Neural cell (in vitro differentiated cells): ENCODE measurements around the gene ITLN2. TPM values are rescaled to one million over a fixed set of nuclear protein-coding genes. Genes with fewer than 3 reads are reported as not detected.

ENCODE experiments used
- H2AFZ ChIP-seq: fragments of 200-600, 300-800 bp; sonication (generic), shearing (Covaris generic); 2 replicates; pipeline ENCODE4 v1.6.0; 2014; ENCODE audit warnings: low read depth, mild to moderate bottlenecking, antibody characterized with exemption, low read length, moderate library complexity
- H3F3A ChIP-seq: fragments of 200-600 bp; shearing (Covaris generic); 2 replicates; pipeline ENCODE4 v1.6.1; 2016; ENCODE audit warnings: mild to moderate bottlenecking, moderate library complexity, mixed read lengths, antibody characterized with exemption, low read length; ENCODE audit not compliant: insufficient read depth, poor library complexity, severe bottlenecking
- H3K27ac ChIP-seq: fragments of 200-600, 300-800 bp; sonication (generic), shearing (Covaris generic); 2 replicates; pipeline ENCODE4 v1.5.1; 2014; ENCODE audit warnings: mild to moderate bottlenecking, low read length, moderate library complexity
- H3K27me3 ChIP-seq: fragments of 300-800, 200-600 bp; sonication (generic), shearing (Covaris generic); 2 replicates; pipeline ENCODE4 v1.6.0; 2014; ENCODE audit warnings: mild to moderate bottlenecking, low read depth, low read length, moderate library complexity; ENCODE audit not compliant: insufficient read depth
- H3K36me3 ChIP-seq: fragments of 300-800, 200-600 bp; sonication (generic), shearing (Covaris generic); 2 replicates; pipeline ENCODE4 v1.5.1; 2014; ENCODE audit warnings: mild to moderate bottlenecking, antibody characterized with exemption, low read length, moderate library complexity; ENCODE audit not compliant: insufficient read depth
- H3K4me2 ChIP-seq: fragments of 300-800, 200-600 bp; sonication (generic), shearing (Covaris generic); 2 replicates; pipeline ENCODE4 v1.6.0; 2014; ENCODE audit warnings: mild to moderate bottlenecking, low read length
- H3K4me3 ChIP-seq: fragments of 300-800, 200-600 bp; sonication (generic), shearing (Covaris generic); 2 replicates; pipeline ENCODE4 v1.5.1; 2014; ENCODE audit warnings: mild to moderate bottlenecking, low read length, moderate library complexity
- H3K79me2 ChIP-seq: fragments of 200-600 bp; shearing (Covaris generic); replicated peaks from 2 replicates; pipeline ENCODE4 v1.6.0; 2014; ENCODE audit warnings: mild to moderate bottlenecking, low read length, moderate library complexity; ENCODE audit not compliant: insufficient read depth
- H3K9ac ChIP-seq: fragments of 300-800, 200-600 bp; sonication (generic), shearing (Covaris generic); 2 replicates; pipeline ENCODE4 v1.6.1; 2016; ENCODE audit warnings: mild to moderate bottlenecking, low read length, mixed read lengths
- H3K9me2 ChIP-seq: fragments of 200-600 bp; shearing (Covaris generic); 2 replicates; pipeline ENCODE4 v1.6.1; 2016; ENCODE audit warnings: mild to moderate bottlenecking, low read length, mixed read lengths; ENCODE audit not compliant: insufficient read depth
- H3K9me3 ChIP-seq: fragments of 200-600, 300-800 bp; sonication (generic), shearing (Covaris generic); 2 replicates; pipeline ENCODE4 v1.6.1; 2016; ENCODE audit warnings: mild to moderate bottlenecking, mixed run types, low read length, moderate library complexity, mixed read lengths
- H4K20me1 ChIP-seq: fragments of 200-600 bp; shearing (Covaris generic); 2 replicates; pipeline ENCODE4 v1.6.1; 2016; ENCODE audit warnings: mild to moderate bottlenecking, mixed run types; ENCODE audit not compliant: insufficient read depth
- CTCF ChIP-seq: fragments of 450-650 bp; IDR thresholded peaks from 2 replicates; pipeline ENCODE4 v1.5.1; 2014; ENCODE audit warnings: antibody characterized with exemption, mild to moderate bottlenecking, moderate library complexity; ENCODE audit not compliant: poor library complexity, severe bottlenecking
- EP300 ChIP-seq: fragments of 450-650 bp; conservative IDR thresholded peaks from 2 replicates; pipeline ENCODE4 v1.6.1; 2014; ENCODE audit warnings: antibody characterized with exemption, mild to moderate bottlenecking, moderate library complexity; ENCODE audit not compliant: poor library complexity, severe bottlenecking
- EZH2 ChIP-seq: fragments of 200-600, 300-800 bp; shearing (Covaris generic), sonication (generic); IDR thresholded peaks from 2 replicates; pipeline ENCODE4 v1.6.1; 2014; ENCODE audit warnings: antibody characterized with exemption, low read length, borderline replicate concordance, mild to moderate bottlenecking; ENCODE audit not compliant: insufficient read depth, poor library complexity, severe bottlenecking
- MXI1 ChIP-seq: fragments of 450-650 bp; conservative IDR thresholded peaks from 2 replicates; pipeline ENCODE4 v1.6.1; 2014; ENCODE audit warnings: antibody characterized with exemption, mild to moderate bottlenecking; ENCODE audit not compliant: poor library complexity, severe bottlenecking
- POLR2AphosphoS5 ChIP-seq: IDR thresholded peaks from 2 replicates; pipeline ENCODE4 v1.6.1; 2012
- RAD21 ChIP-seq: fragments of 450-650 bp; conservative IDR thresholded peaks from 2 replicates; pipeline ENCODE4 v1.6.1; 2014; ENCODE audit warnings: antibody characterized with exemption, mild to moderate bottlenecking, moderate library complexity
- REST ChIP-seq: IDR thresholded peaks from 2 replicates; pipeline ENCODE4 v1.6.1; 2012; ENCODE audit warnings: borderline replicate concordance
- SMC3 ChIP-seq: fragments of 450-650 bp; conservative IDR thresholded peaks from 2 replicates; pipeline ENCODE4 v1.6.1; 2014; ENCODE audit warnings: antibody characterized with exemption, mild to moderate bottlenecking, moderate library complexity; ENCODE audit not compliant: poor library complexity
- TAF1 ChIP-seq: IDR thresholded peaks from 2 replicates; pipeline ENCODE4 v1.6.1; 2012; ENCODE audit warnings: low read depth
- polyA plus RNA-seq: library from polyadenylated mRNA; depleted of rRNA; stranded (reverse); fragments of >200 nt; gene quantifications from 2 replicates; pipeline ENCODE4 v1.2.3, GENCODE V29; 2014

The ITLN2 gene
- polyA plus RNA-seq, 1 donor from 2014 or later: not detected

DNA sequence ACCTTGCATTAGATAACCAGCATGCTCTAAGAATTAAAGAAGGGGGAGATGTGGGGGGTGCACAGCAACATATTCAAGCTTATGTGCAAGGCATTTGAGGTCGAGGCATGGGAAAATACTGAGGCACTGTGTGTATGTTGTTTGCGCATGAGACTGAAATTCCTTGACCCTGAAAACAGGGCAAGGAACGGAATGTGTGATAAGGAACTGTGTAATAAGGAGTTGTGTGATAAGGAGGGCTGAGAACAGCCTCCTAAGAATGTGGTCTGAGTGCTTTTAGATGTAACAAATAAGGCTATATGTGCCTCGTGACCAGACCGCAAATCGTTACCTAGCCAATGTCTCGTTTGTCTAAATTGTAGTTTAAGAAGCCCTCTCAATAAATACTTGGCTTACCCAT is 43.2 kb downstream of the ITLN2 start:
- Histone ChIP-seq H3K9me2 (no peaks in the 10 kb centered on the region), H3K36me3 (no peaks in the 10 kb centered on the region), H3K4me2 (no peak overlapping the region), H3K27ac (no peak overlapping the region), H3K27me3 (no peaks in the 10 kb centered on the region), H3K9ac (no peak overlapping the region), H3F3A (no peaks in the 10 kb centered on the region), H3K79me2 (no peaks in the 10 kb centered on the region), H3K9me3 (no peaks in the 10 kb centered on the region), H3K4me3 (no peak overlapping the region), H4K20me1 (no peaks in the 10 kb centered on the region), H2AFZ (no peak overlapping the region)
- TF ChIP-seq MXI1: no peak
- TF ChIP-seq RAD21: no peak
- TF ChIP-seq TAF1: no peak
- no peak for TF ChIP-seq EZH2
- TF ChIP-seq POLR2AphosphoS5: no peak
- TF ChIP-seq SMC3: no peak
- TF ChIP-seq REST: no peak
- TF ChIP-seq EP300: no peak
- TF ChIP-seq CTCF: no peak

DNA sequence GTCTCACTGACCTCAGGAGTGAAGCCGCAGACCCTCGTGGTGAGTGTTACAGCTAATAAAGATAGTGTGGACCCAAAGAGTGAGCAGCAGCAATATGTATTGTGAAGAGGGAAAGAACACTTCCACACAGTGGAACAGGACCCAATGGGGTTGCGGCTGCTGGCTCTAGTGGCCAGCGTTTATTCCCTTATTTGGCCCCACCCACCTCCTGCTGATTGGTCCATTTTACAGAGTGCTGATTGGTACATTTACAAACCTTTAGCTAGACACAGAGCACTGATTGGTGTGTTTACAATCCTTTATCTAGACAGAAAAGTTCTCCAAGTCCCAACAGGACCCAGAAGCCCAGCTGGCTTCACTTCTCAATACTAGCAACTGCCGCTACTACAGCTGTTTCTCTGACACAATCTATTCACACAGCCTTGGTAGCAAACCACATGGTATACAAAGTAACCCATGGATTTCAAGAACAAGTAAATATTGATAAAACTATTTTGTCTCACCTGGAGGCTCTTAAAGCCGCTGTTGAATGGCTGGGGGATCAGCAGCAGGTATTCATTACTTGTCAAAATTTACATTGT is 44.3 kb downstream of the ITLN2 start:
- no peak overlapping the region for H3K4me2 ChIP-seq
- no peaks in the 10 kb centered on the region for H4K20me1 ChIP-seq
- no peak overlapping the region for H3K4me3 ChIP-seq
- H3K79me2 ChIP-seq: no peaks in the 10 kb centered on the region
- no peak overlapping the region for H3K9ac ChIP-seq
- TF ChIP-seq TAF1 (no peak), SMC3 (no peak), EZH2 (no peak), RAD21 (no peak), REST (no peak), POLR2AphosphoS5 (no peak), CTCF (no peak), MXI1 (no peak), EP300 (no peak)
- H3K36me3 ChIP-seq: no peaks in the 10 kb centered on the region
- H2AFZ ChIP-seq: no peak overlapping the region
- H3K27ac ChIP-seq: no peak overlapping the region
- no peaks in the 10 kb centered on the region for H3K9me2 ChIP-seq
- no peaks in the 10 kb centered on the region for H3F3A ChIP-seq
- no peaks in the 10 kb centered on the region for H3K27me3 ChIP-seq
- no peaks in the 10 kb centered on the region for H3K9me3 ChIP-seq
